Astrocyte of the spinal cord (primary cell): Measurements from ENCODE around the gene SLIT1.

Experiments used
- DNase-seq: peaks from one replicate; pipeline ENCODE4 v3.0.0; 2011; ENCODE audit warnings: low read depth, low spot score
- H3K4me3 ChIP-seq: 2 replicates; pipeline ENCODE4 v1.5.1; 2011; ENCODE audit warnings: low read depth, mild to moderate bottlenecking, low read length, moderate library complexity
- CTCF ChIP-seq: IDR thresholded peaks from 2 replicates; pipeline ENCODE4 v1.5.1; 2012; ENCODE audit warnings: low read depth, mild to moderate bottlenecking, low read length, inconsistent platforms
- in situ Hi-C: cut with HindIII; loops from 2 replicates; pipeline ENCODE4 v1.10.0; 2017; ENCODE audit warnings: low sequenced_read_pairs

Gene SLIT1

GRCh38 chr10:97047083-97047736 is 138.5 kb downstream of the SLIT1 start:
- no peak for TF ChIP-seq CTCF
- no peak overlapping the region for H3K4me3 ChIP-seq
- in situ Hi-C loops: no loop called here

GRCh38 chr10:97046456-97047082 is 139.2 kb downstream of the SLIT1 start:
- no peak overlapping the region for H3K4me3 ChIP-seq

More at GRCh38 chr10:97047083-97047736, 138.5 kb downstream of the SLIT1 start:
- DNase-seq: no peak

GRCh38 chr10:97043563-97043855 is 142.2 kb downstream of the SLIT1 start:
- in situ Hi-C loops: no loop called here
- H3K4me3 ChIP-seq: no peak overlapping the region
- DNase-seq: no peak
- no peak for TF ChIP-seq CTCF

More at GRCh38 chr10:97046456-97047082, 139.2 kb downstream of the SLIT1 start:
- no peak for DNase-seq
- in situ Hi-C loops: no loop called here
- no peak for TF ChIP-seq CTCF

GRCh38 chr10:97042716-97043562 is 142.8 kb downstream of the SLIT1 start:
- in situ Hi-C loops: no loop called here
- TF ChIP-seq CTCF: no peak
- DNase-seq: no peak
- H3K4me3 ChIP-seq: no peak overlapping the region

GRCh38 chr10:97042081-97042480 is 143.7 kb downstream of the SLIT1 start:
- in situ Hi-C loops: no loop called here
- TF ChIP-seq CTCF: no peak
- H3K4me3 ChIP-seq: no peak overlapping the region
- no peak for DNase-seq

GRCh38 chr10:97040706-97041105 is 145.1 kb downstream of the SLIT1 start:
- no peak for DNase-seq
- in situ Hi-C loops: no loop called here
- no peak overlapping the region for H3K4me3 ChIP-seq
- TF ChIP-seq CTCF: no peak
